Mononuclear cell (primary cell): ENCODE measurements around the gene MEGF11. TPM values are rescaled to one million over a fixed set of nuclear protein-coding genes. Genes with fewer than 3 reads are reported as not detected.

Source experiments
- H3K27me3 ChIP-seq: 2 replicates; pipeline ENCODE4 v1.6.0; 2011; ENCODE audit warnings: low read length, control low read depth; ENCODE audit not compliant: insufficient read depth
- H3K4me1 ChIP-seq: 2 replicates; pipeline ENCODE4 v1.5.1; 2011; ENCODE audit warnings: mild to moderate bottlenecking, low read length, control low read depth; ENCODE audit not compliant: insufficient read depth
- H3K4me3 ChIP-seq: 2 replicates; pipeline ENCODE4 v1.5.1; 2011; ENCODE audit warnings: mild to moderate bottlenecking, low read length, moderate library complexity
- H3K9me3 ChIP-seq: 2 replicates; pipeline ENCODE4 v1.5.1; 2011; ENCODE audit warnings: low read depth, mild to moderate bottlenecking, control low read depth, low read length
- total RNA-seq: library from RNA; depleted of rRNA; stranded (reverse); fragments of >200 nt; gene quantifications from one replicate; pipeline ENCODE4 v1.2.3, GENCODE V29; 2012

MEGF11 gene
- total RNA-seq, 1 donor, result not detected

DNA sequence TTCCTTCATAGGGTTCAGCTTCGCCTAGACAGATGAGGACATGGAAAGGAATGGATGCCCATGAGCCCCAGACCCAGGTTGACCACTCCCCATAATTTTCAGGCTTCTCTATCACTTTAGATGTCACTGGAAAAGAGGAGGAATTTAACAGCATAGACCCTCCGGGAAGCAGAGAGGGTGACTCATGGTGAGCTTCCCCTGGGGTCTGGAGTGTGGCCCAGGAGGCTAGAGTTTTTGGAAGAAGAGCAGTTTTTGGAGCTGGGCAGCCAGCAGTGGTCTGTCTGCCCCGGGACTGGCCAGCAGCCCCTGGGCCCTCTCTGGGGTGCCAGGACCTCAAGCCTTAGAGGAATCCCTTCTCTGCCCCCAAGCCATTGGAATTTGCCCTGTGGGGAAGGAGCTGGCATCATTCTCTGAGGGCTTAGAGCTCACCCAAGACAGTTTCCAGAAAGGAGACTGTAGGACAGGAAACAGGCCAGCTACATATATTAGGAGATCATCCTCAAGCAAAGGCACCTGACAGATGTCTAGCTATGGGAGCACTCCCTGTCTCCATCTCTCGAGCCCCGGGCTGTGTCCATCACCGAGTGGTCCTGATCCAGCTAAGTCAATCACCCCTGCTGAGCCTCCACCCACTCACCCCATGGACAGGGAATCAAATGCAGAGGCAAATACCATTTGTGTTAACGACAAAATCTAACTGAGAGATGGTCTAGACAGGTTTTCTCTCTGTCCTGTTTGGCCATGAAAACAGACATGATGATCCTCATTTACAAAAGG, 67.3 kb downstream of the MEGF11 start:
- no peak overlapping the region for H3K4me3 ChIP-seq
- H3K27me3 ChIP-seq, result peaks cover 2% of the 10 kb centered on the region
- H3K9me3 ChIP-seq, result no peaks in the 10 kb centered on the region
- H3K4me1 ChIP-seq, result no peaks in the 10 kb centered on the region

DNA sequence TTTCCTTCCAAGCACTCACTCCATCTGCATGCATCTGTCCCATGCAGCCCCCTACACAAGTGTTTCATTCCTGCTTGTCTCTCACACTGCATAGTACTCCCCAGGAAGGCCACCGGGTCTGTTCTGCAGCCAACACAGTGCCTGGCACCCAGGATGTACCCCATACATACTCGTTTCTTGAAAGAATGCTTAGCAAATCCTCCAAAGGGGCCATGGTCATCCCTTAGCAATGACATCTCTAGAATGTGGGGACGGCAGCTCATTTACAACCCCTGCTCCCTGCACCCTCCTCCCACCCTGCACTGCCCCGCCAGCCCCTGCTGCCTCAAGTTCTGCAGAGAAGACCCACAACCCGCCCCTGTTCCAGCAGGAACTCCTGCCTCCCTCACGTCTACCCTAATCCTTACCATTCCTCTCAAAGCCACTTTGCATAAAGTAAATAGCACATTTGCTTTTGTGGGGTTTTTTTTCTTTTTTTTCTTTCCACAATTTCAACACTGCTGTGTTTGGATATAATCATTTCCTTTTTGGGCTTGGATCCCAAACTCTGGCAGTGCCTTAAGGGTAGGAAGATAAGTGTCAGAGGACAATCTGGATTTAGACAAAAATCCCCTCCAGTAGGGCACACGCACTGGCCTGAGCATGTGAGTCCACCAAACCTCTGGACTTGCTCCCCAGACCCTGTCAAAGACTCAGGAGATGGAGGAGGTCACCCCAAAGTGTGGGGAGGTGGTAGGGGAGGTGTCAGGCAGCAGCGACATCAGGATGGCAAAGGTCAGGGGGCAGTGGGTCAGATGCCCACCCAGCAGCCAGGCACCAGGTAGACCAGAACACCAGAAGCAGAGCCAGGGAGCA, 68.4 kb downstream of the MEGF11 start:
- Histone ChIP-seq H3K27me3 (peaks cover 2% of the 10 kb centered on the region), H3K4me1 (no peaks in the 10 kb centered on the region), H3K4me3 (no peak overlapping the region)

DNA sequence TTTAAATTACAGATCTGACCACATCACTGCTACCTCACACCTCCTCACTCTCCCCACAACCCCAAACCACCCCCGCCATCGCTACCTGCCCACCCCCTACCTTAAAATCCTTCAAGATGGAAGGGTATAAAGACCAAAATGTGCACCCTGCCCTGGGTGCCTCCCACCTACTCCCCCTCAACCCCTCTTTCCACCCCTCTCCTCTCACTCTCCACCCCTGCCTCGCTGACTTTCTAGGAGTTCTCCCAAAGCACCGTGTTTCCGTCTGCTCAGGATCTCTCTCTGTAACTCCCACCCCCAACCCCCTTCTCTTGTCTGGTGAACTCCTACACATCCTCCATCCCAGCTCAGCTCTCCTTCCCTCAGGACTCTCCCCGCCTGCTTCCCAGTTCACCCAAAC, 69.1 kb downstream of the MEGF11 start:
- Histone ChIP-seq H3K4me1 (no peaks in the 10 kb centered on the region), H3K27me3 (peaks cover 2% of the 10 kb centered on the region), H3K9me3 (no peaks in the 10 kb centered on the region), H3K4me3 (no peak overlapping the region)

More for the DNA sequence above, 68.4 kb downstream of the MEGF11 start:
- H3K9me3 ChIP-seq, result no peaks in the 10 kb centered on the region

DNA sequence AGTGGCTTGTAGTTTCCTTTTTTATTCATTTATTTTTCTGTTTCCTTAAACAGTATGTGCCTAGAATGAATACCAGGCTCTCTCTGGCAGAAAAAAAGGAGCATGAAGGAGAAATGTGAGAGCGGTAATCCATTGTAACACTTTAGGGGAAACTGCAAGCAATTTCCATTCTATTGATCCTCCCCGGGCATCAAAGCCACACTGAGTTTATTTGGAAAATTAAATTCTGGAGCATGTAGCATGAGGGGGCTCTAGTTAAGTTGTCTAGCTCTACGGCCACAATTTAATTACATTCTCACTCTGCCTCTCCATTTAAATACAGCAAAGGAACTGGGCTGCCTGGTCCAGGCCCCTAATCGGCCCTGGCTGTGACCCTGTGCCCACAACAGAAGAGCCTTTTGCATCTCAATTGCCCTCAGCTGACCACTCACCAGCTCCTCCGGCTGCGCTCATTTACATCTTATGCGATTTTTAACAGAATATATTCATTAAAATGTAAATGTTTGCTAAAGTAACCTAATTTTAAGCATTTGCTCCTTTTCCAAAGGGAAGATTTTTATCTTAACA, 72.9 kb downstream of the MEGF11 start:
- Histone ChIP-seq H3K4me1 (no peaks in the 10 kb centered on the region), H3K9me3 (no peaks in the 10 kb centered on the region), H3K27me3 (peaks cover 2% of the 10 kb centered on the region), H3K4me3 (no peak overlapping the region)

DNA sequence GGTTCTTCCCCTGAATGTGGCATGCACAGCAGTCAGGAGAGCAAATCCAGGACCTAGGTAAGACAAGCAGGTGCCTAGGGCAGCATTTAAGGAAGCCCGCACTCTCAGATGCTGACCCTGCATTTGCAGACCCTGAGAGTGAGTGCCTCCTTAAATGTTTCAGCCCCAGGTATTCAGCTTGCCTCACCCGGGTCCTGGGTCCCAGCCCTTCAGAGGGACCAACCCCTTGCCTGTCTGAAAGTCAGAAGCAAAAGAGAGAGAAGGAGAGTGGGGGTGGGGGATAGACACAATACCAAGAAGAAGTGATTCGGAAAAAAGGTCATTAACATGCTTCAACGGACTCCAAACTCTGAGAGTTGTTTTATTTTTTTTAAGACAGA, 75.0 kb downstream of the MEGF11 start:
- Histone ChIP-seq H3K27me3 (peaks cover under 1% of the 10 kb centered on the region), H3K4me1 (no peaks in the 10 kb centered on the region), H3K9me3 (no peaks in the 10 kb centered on the region), H3K4me3 (no peak overlapping the region)

DNA sequence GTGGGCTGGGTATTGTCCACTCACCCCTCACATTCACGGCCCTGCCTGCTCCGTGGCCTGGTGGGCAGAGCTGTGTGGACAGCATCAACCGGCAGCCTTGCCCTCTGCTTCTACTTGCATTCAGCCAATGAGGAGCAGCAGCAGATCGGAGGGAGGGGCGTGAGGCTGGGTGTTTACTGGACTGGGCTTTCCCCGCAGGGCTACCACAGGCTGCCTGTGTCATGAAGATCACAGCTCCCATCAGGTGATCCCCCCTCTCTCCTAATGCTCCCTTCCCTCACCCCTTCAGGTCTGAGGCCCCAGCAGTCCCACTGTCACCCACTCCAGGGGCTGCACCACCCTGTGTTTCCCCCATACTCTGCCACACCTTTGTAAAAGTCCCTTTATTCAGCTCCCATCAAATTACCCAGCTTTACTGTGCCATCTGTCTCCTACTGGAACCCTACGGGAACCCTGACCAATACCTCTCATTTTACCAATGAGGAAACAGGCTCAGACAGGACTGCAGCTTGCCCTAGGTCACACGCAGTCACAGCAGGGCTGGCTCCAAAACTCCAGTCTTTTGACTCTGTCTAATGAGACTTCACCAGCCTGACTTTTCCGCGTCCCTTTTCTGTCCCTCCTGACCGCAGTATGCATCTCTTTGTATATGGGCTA, 81.1 kb downstream of the MEGF11 start:
- no peaks in the 10 kb centered on the region for H3K27me3 ChIP-seq
- H3K9me3 ChIP-seq, result no peaks in the 10 kb centered on the region
- no peaks in the 10 kb centered on the region for H3K4me1 ChIP-seq
- H3K4me3 ChIP-seq, result no peak overlapping the region

DNA sequence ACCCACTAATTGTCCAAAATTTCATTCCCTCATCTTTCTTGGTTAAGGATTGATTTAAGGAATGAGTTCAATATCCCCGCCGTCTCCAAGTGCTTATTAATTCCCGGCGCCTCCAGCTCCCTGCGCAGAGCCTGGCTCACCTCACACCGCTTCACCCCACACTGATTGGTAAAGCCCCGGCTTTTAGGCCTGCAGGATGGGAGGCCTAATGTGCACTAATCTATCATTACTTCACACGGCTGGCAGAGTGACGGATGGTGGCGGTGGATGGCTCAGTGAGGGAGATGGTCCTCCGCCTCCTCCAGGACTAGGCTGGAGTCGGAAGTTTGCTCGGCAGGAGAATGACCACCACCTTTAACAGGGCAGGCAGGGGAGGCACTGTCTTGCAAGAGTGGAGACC, 81.7 kb downstream of the MEGF11 start:
- no peak overlapping the region for H3K4me3 ChIP-seq
- H3K4me1 ChIP-seq, result no peaks in the 10 kb centered on the region

DNA sequence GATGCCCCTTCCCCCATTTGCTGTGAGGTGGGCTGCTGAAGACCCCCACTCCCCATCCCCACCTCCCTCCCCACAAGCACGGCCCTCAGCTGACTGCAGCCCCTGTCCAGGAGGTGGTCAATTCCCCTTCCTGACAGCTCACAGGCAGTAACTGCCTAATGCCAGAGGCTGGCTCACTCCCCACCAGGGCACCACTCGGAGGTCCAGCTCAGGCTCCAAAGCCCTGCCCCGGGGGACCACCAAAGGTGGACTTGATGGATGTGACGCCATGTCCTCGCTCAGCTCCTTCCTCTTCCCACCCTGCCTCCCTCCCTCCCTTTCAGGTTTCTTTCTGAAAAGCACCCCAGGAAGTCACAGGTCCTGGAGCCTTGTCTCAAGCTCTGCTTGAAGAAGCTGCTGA, 82.8 kb downstream of the MEGF11 start:
- no peaks in the 10 kb centered on the region for H3K27me3 ChIP-seq
- no peaks in the 10 kb centered on the region for H3K9me3 ChIP-seq
- no peaks in the 10 kb centered on the region for H3K4me1 ChIP-seq
- H3K4me3 ChIP-seq, result no peak overlapping the region

More for the DNA sequence above, 81.7 kb downstream of the MEGF11 start:
- H3K9me3 ChIP-seq, result no peaks in the 10 kb centered on the region
- H3K27me3 ChIP-seq, result no peaks in the 10 kb centered on the region

DNA sequence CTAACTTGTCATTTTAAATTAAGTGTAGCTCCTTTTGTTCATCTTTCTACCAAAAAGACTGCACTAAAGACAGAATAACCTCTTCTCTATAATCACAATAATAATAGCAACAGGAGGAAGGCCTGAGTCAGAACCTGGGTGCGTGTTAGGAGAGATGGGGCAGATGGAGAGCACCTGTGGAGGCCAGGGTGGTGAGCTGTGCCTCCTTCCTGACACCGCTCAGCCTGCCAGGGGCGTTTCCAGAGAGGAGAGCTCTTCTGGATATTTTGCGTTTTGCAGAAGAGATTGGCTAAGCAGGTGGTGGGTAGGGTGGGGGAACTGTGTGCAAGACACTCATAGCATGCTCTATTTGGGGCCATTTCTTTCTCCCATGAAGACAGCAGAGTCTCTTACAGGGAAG, 83.5 kb downstream of the MEGF11 start:
- Histone ChIP-seq H3K9me3 (no peaks in the 10 kb centered on the region), H3K4me1 (no peaks in the 10 kb centered on the region)

DNA sequence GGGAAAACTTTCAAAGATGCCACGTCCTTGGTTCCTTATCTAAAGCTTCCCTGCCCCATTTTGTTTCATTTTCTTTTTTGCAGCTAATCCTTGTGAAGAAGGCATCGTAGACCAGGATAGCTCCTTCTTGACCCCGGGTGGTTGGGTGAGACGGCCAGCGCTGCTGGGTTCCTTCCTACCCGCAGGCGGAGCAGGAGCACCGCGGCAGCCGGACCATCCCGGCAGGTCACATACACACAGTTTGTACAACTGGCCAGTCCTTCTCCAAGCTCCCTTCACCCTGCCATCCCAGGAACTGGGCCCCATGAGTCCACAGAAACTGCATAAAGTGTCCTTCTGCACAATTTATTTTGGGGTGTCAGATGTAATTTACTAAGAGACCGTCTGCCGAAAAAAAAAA, 83.9 kb downstream of the MEGF11 start:
- no peaks in the 10 kb centered on the region for H3K9me3 ChIP-seq
- no peaks in the 10 kb centered on the region for H3K4me1 ChIP-seq
- H3K4me3 ChIP-seq, result no peak overlapping the region
- no peaks in the 10 kb centered on the region for H3K27me3 ChIP-seq

More for the DNA sequence above, 83.5 kb downstream of the MEGF11 start:
- H3K27me3 ChIP-seq, result no peaks in the 10 kb centered on the region
- no peak overlapping the region for H3K4me3 ChIP-seq

DNA sequence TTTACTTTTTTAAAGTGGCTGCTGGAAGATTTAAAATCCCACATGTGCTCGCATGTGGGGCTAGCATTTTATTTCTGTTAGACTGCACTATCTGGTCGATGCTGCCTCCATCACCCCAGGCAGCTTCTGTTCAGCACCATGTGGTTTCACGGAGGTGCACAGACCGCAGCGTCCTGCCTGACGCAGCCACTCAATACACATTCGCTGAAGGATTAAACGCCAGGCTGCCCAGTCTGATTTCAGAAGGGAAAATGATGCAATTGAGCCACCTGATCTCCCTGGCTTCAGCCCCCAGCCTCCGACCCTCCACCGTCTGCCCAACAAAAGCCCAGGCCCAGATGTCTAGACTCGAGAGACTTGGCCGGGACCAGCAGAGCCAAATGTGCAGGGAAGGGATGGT, 84.5 kb downstream of the MEGF11 start:
- H3K4me1 ChIP-seq, result no peaks in the 10 kb centered on the region
- H3K4me3 ChIP-seq, result no peak overlapping the region
- no peaks in the 10 kb centered on the region for H3K9me3 ChIP-seq
- no peaks in the 10 kb centered on the region for H3K27me3 ChIP-seq

DNA sequence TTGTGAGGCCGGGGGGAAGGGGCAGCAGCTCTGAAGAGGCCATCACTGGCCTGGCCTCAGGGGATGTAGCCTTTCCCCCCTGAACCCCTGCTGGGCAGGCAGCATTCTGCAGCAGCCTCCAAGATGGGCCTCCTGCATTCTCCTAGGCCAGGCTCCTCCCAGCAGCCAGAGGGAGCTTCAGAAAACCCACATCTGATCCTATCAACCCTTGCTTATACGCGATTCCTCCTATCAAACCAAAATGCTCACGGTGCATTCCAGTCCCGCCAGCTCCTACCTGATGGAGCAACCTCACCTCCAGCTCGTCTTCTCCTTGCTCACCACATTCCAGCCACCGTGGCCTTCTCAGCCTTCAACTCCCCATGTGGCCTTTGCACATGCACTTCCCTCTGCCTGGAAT, 85.7 kb downstream of the MEGF11 start:
- Histone ChIP-seq H3K4me1 (no peaks in the 10 kb centered on the region), H3K4me3 (no peak overlapping the region), H3K27me3 (no peaks in the 10 kb centered on the region), H3K9me3 (no peaks in the 10 kb centered on the region)

DNA sequence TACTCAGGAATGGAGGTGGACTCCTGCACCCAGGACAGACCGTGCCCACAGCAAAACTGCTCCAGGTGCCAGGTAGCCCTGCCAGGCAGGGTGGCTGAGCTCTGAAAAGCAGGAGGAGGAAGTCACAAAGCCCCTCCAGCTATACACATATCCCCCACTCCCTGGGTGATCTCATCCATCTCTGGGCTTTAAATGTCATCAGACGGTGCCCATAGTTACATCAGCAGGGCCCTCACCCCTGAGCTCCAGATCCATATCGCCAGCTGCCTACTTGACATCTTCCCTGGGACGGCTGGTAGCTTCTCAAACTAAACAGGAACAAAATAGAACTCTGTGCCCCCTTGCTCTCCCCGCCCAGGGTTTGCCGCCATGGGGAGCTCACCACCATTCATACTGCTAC, 87.7 kb downstream of the MEGF11 start:
- no peak overlapping the region for H3K4me3 ChIP-seq
- no peaks in the 10 kb centered on the region for H3K9me3 ChIP-seq
- H3K27me3 ChIP-seq, result no peaks in the 10 kb centered on the region
- no peaks in the 10 kb centered on the region for H3K4me1 ChIP-seq

DNA sequence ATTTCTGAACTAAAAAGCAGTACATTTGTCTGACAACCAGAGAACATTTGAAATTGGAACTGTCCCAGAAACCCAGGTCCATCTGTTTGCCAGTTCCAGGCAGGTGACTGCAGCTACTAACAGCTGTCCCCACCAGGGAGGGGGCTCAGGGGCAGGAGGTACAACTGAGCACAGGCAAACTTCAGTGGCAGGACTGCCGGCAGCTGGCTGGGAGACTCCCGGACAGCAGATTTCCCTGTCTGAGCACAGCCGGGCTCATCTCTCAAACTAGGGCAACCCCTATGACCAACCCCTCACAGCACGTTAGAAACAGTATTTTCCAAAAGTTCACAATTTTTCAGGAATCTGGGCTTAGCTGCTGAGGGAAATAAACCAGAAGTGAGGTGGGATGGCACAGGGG, 88.8 kb downstream of the MEGF11 start:
- no peaks in the 10 kb centered on the region for H3K4me1 ChIP-seq
- H3K9me3 ChIP-seq, result no peaks in the 10 kb centered on the region
- no peak overlapping the region for H3K4me3 ChIP-seq
- H3K27me3 ChIP-seq, result no peaks in the 10 kb centered on the region

DNA sequence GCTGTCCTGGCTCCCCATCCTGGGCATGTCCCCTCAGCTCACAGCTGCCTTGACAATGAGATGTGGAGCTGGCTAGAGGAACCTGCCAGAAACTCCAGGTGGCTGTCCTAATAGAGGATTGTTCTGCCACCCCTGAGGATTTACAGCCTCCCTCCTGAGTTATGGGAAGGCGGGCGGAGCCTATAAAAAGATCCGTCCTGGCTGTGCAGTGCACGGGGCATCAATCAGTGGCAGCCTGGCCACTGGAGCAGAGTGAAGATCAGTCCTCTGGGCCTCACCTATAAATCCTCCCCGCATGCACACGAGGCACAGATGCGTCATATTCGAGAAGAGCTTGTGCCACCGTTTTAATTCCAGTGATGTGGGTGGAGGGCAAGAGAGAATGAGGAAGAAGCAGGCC, 90.0 kb downstream of the MEGF11 start:
- Histone ChIP-seq H3K9me3 (no peaks in the 10 kb centered on the region), H3K4me3 (no peak overlapping the region), H3K4me1 (no peaks in the 10 kb centered on the region), H3K27me3 (no peaks in the 10 kb centered on the region)
